HG03342 (cell line): ENCODE measurements around the gene RUNDC3A.
"Not testable (repeated sequence)": the region's sequence is repeated elsewhere in the genome, so short reads cannot be mapped to it uniquely, and the experiment has no call there.

Experiments
- ATAC-seq: cut with Tn5 transposase; IDR thresholded peaks from one replicate; pipeline ENCODE4 v1.9.1; 2021; ENCODE audit warnings: mild to moderate bottlenecking, moderate library complexity; ENCODE audit not compliant: unreplicated experiment

RUNDC3A gene

DNA sequence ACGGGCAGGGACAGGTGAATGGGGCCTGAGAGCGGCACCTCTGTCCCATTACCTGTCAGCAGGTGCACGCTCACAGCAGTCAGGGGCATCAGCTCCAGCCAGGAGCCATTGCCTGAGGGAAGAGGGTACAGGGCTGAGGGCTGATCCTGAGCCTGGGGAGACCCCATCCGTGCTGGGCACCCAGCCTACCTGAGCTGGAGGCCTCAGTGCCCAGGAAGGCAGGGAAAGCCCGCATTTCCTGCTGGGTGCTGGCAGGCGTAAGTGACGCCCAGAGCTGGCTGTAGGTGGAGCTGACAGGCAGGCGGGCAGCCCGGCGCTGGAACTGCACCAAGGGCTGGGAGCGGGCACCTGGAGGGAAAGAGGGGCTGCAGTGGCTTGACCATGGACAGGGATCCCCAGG is 47.8 kb downstream of the RUNDC3A start:
- no peak for ATAC-seq

DNA sequence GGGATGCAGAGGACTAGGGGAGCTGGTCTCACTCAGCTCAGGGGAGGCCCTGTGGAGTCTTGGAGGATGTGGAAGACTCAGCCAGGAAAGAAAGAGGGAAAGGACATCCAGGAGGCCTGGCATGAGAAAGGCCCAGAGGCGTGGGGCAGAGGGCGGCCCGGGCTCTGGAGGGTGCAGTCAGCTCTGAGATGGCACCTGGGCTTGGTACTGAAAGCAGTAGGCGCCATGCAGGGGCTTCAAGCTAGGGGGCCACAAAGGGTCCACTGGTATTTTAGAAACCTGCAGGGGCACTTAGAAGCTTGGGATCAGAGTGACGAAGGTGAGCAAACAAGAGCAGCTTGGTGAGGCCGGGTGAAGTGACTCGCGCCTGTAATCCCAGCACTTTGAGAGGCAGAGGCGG is 49.7 kb downstream of the RUNDC3A start:
- ATAC-seq = no peak

DNA sequence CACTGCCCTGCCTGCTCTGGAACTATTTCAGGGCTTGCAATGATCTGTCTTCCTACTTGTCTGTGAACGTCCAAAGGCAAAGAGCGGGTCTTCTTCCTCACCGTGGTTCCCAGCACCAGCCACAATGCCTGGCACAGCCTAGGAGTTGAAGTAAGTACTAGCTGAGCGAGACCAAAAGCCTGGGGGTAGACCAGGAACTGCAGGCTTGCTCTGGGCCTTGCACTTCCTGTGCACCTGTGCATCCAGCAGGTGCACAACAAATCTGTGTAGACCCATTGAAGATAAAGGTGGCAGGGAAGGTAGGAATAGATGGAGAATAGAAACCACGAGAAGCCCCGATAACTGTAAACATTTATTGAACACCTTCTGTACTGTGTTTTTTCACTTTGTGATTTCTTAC is 50.6 kb downstream of the RUNDC3A start:
- no peak for ATAC-seq

DNA sequence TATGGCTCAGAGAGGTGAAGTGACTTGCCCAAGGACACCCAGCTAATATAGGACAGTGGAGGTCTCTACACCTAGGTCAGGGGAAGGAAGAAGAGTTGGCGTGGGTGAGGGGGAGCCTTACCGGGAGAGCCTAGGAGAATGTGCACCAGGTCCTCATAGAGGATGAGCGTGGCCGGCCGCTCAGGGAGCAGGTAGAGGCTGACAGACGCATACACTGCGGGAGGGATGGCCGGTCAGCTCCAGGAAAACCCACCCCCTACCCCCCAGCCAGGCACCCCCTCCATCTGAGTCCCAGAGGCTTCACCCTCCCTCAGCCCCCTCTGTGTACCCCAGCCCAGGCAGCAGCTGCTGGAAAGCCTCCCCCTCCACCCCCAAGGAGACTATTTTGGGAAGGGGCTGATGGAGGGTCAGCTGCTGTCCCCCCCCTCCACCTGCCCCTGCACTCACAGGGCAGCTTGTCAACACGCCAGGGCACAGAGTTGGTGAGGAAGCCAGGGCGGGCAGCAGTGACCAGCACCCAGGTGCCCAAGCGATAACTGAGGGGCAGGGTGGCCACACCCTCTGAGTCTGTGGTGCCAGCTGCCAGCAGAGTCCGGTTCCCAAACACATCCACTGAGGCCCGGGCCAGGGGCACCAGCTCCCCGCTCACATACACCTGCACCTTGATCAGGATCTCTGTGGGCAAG is 51.2 kb downstream of the RUNDC3A start:
- no peak for ATAC-seq

DNA sequence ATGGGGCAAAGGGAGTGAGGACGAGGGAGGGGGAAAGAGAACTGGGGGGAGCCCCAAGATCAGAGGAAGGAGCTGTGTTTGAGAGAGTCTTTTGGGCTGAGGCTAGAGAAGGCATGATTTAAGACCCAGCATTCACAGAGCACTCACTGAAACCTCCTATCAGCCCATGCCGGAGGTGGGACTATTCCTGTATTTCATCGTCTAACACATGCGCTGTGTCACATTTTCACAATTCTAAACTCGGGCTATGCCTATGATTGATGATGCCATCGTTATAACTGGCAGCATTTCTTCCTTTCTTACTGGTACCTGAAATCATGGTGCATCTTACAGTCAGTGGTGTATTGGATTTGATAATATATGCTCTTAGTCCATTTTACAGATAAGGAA is 51.7 kb downstream of the RUNDC3A start:
- no peak for ATAC-seq

DNA sequence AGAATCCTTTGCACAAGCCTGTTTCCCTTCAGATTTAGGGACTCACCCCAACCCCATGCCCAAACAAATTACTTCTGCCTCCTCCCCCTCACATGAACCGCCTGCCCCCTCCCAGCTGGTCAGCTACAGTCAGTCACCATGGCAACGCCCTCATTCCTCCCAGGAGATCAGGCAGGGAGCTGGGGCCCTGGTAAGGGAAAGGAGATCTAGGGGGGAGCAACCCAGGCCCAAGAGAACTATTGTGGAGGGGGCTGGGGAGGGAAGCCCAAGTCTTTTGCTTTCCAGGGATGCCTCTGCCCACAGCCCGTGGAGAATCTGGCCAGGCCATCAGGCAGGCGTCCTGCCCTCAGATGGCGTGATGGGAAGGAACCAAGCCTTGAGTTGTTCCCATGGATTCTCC is 52.4 kb downstream of the RUNDC3A start:
- no peak for ATAC-seq

DNA sequence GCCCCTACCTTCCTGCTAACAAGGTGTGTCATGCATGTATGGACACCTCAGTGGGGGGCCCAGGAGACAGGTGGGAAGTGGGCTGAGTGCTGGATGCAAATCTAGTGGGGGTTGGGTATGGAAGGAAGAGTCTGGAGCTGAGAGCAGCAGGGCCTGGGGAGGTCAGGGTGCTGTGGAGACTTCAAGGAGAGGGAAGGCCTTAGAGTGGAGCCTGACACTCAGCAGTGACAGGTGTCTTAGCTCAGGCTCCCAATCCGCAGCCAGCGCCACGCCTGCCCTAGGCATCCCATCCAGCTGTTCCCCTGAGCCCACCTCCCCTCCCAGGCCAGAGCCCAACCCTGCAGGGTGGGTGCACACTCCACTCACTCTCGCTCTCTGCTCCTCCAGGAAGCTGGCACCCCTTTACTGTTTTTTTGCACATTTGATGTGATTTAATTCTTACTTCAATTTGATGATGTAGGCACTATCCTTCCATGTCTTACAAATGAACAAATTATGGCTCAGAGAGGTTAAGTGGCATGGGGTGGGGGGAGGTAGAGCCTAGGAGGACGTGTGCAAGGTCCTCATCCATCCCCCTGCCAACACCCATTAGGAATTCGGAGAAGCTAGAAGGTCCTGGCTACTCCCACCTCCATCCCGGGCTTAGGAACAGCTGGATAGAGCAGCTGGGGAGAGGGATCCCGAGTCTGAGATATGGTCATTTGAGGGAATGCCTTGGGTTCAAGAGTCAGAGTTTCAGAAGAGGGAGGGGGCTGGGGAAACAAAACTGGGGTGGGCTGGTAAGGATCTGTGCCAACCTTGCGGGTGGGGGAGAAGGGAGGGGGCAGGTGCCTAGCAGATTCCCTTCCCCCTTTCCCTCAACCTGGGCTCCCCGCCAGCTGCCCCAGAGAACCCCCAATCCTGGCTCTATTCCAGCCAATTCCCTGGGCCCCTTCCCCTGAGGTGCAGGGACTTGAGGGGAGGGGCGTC is 53.2 kb downstream of the RUNDC3A start:
- no peak for ATAC-seq

DNA sequence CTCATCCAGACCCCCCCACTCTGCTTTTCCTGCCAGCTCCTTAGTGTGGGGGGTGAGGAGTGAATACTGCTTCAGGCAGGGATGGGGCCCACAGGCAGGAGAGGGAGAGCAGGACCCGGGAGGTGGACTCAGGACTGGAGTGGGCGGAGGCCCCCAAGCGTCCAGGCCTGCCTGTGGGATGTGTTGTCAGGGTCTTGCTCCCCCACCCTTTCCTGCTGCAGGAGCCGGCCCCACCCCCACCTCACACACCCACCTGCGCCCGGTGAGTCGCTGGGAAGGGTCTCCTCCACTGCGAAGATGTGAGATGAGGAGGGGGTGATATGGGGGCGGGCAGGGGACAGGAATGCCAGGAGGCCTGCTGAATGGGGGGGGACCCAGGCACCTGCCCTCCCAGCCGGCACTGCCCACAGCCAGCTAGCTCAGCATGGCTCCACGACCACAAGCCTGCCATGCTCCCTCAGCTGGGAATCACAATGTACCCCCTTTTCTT is 54.1 kb downstream of the RUNDC3A start:
- no peak for ATAC-seq

DNA sequence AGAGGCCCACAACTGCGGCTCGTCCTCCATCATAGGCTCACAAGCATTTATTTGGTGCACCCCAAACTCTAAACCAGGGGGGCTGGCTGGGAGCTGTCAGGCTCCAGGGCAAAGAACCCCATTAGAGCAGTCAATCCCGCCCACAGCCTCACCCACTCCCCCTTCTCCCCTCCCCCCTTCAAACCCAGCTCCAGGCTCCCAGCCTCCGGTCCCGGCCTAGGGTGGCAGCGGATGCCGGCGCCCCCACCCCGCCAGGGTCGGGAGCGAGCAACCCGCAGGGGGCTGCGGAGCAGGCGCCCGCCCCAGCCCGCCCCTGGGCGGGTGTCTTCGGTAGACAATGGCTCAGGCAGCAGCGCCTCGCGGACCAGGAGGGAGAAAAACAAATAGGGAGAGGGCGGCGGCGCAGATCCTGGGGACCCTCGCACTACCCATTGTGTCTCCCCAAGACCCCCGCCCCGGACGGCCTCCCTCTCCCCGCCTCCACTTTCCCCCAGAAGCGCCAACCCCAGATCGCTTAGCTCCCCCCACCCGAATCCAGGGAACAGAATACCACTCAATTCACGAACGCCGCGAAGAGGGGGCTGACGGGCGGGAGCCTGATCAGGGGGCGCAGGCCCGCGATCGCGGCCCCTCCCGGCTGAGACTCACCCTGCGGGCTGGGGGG is 54.7 kb downstream of the RUNDC3A start:
- ATAC-seq = no peak

DNA sequence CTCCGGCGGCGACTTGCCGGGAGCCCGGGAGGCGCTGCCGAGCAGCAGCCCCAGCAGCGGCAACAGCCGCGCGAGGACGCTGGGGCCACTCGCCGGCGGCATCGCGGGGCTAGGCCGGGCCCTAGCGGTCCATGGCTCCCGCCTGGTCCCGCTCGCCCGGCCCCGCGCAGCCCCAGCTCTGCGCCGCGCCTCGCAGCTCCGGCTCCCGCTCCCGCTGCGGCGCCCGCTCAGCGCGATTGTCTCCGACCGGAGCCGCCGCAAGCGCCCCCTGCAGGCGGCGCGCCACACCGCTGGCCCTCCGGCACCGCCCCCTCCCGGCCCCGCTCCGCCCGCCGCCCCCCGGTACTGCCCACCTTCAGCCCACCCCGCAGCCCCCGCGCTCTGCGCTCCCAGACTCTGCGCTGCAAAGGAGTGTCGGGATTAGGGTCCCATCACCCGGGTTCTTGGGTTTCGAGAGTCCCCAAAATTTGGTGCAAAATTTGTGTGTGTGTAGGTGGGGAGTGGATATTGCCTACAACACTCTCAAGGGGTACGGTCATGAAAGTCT is 55.3 kb downstream of the RUNDC3A start, which contains the start of gene FAM171A2:
Gene FAM171A2 (minus strand): TSS at position 241 of the 547 bp plus-strand sequence. CDS start 139 bp downstream, at position 102.
- no peak for ATAC-seq

DNA sequence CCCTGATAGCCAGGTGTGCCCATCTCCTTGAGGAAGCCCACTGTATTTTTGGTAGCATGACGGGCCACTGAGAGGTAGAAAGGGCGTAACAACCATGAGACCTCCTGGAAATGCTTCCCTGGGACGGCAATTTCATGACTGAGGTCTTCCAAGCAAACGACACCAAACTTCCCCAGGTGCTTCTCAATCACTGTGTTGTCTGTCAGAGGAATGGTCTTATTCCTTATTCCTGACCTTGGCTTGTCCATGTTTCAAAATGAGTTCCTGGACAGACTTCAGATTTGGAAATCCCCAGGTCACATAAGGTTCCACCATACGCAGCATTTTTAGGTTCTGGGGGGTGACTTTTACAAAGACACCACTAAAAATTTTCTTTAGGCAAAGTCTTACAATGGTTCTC is 56.6 kb downstream of the RUNDC3A start:
- not testable (repeated sequence) for ATAC-seq

DNA sequence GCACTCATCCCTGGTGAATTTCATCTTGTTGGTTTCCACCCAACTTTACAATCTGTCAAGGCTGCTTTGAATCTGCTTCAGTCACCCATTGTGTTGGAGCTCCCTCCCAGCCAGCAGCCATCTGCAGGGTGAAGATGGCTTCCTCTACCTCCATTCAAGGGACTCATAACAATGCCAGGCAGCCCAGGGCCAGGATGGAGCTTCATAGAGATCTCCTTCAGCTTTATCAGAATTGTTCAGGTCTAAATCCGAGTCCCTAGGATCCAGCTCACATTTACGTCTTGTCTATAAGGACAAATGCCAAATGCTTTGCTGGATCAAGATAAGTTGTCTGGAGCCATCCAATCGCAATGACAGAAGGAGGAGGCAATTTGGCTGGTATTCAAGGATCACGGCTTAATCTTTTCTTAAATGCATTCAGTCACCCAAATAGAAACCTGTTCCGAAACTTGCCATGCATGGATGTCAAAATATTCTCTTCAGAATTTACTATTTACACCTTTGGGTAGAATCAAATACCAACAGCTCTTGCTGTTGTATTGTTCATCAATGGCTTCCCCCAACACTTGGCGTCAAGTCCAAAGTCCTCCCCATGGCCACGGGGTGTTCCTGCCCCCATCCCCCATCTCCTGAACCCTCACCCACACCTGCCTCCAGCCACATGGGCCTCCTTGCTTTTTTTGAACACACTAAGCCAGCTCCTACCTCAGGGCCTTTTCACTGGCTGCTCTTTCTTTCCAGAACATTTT is 59.0 kb downstream of the RUNDC3A start:
- no peak for ATAC-seq
